ENCODE results near the gene PNMA5. TPM values are rescaled to one million over a fixed set of nuclear protein-coding genes. Genes with fewer than 3 reads are reported as not detected.
"Not testable (repeated sequence)": the region's sequence is repeated elsewhere in the genome, so short reads cannot be mapped to it uniquely, and the experiment has no call there.

PNMA5 gene
- total RNA-seq, 2 donors from 2014 or later: not detected

DNA sequence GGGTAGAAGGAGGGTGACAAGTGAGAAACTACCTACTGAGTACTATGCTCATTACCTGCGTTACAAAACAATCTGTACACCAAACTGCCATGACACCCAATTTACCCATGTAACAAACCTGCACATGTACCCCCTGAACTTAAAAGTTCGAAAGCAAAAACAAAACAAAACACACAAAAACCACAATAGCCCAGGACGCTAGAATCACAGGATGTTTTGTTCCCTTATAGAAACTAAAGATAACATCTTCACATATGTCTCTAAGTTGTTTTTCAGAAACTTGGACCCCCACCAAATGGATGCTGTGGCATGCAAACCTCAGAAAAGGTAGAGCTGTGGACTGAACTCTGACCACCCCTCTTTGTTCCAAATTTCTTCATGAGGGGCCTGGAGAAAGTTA is 25.2 kb upstream of the PNMA5 start:
- H3K4me3 ChIP-seq: no peak overlapping the region
- TF ChIP-seq, protein P1, sequence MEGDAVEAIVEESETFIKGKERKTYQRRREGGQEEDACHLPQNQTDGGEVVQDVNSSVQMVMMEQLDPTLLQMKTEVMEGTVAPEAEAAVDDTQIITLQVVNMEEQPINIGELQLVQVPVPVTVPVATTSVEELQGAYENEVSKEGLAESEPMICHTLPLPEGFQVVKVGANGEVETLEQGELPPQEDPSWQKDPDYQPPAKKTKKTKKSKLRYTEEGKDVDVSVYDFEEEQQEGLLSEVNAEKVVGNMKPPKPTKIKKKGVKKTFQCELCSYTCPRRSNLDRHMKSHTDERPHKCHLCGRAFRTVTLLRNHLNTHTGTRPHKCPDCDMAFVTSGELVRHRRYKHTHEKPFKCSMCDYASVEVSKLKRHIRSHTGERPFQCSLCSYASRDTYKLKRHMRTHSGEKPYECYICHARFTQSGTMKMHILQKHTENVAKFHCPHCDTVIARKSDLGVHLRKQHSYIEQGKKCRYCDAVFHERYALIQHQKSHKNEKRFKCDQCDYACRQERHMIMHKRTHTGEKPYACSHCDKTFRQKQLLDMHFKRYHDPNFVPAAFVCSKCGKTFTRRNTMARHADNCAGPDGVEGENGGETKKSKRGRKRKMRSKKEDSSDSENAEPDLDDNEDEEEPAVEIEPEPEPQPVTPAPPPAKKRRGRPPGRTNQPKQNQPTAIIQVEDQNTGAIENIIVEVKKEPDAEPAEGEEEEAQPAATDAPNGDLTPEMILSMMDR (IDR thresholded peaks at IDR 0.05): no peak
- intact Hi-C loops (cut with DNase I): no loop called here

DNA sequence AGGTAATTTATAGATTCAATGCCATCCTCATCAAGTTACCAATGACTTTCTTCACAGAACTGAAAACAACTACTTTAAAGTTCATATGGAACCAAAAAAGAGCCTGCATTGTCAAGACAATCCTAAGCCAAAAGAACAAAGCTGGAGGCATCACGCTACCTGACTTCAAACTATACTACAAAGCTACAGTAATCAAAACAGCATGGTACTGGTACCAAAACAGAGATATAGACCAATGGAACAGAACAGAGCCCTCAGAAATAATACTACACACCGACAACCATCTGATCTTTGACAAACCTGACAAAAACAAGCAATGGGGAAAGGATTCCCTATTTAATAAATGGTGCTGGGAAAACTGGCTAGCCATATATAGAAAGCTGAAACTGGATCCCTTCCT is 23.3 kb upstream of the PNMA5 start:
- H3K4me1 ChIP-seq; H3K9ac ChIP-seq (ENCODE audit: low read depth in 2 of 2, low read length in 2 of 2); H3K36me3 ChIP-seq; H3K9me3 ChIP-seq; H3K27ac ChIP-seq; intact Hi-C loops (cut with DNase I); H3K4me3 ChIP-seq; DNase-seq; H3K27me3 ChIP-seq: not testable (repeated sequence)

More for the DNA sequence above, 25.2 kb upstream of the PNMA5 start:
- Histone ChIP-seq H3K9ac (ENCODE audit: low read depth in 2 of 2, low read length in 2 of 2) (no peak overlapping the region), H3K27ac (no peak overlapping the region), H3K36me3 (no peaks in the 10 kb centered on the region), H3K4me1 (no peaks in the 10 kb centered on the region), H3K27me3 (peaks cover 2% of the 10 kb centered on the region), H3K9me3 (no peaks in the 10 kb centered on the region)
- no peak for DNase-seq

DNA sequence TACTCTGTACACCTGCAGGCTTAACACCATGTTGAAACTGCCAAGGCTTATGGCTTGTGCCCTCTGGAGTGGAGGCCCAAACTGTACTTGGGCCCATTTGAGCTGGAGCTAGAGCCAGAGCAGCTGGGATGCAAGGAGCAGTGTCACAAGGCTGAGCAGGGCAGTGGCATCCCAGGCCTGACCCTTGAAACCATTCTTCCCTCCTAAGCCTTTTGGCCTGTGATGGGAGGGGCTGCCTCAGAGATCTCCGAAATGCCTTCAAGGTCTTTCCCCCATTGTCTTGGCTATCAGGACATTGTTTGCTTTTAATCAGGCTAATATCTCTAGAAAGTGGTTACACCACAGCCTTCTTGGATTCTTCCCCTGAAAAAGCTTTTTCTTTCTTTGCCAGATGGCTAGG is 10.9 kb upstream of the PNMA5 start:
- intact Hi-C loops (cut with DNase I): no loop called here
- TF ChIP-seq, protein P1 (IDR thresholded peaks at IDR 0.05): no peak
- Histone ChIP-seq H3K9ac (ENCODE audit: low read depth in 2 of 2, low read length in 2 of 2) (no peak overlapping the region), H3K27me3 (no peaks in the 10 kb centered on the region), H3K27ac (no peak overlapping the region), H3K4me1 (no peaks in the 10 kb centered on the region), H3K4me3 (no peak overlapping the region), H3K36me3 (no peaks in the 10 kb centered on the region), H3K9me3 (no peaks in the 10 kb centered on the region)
- no peak for DNase-seq

DNA sequence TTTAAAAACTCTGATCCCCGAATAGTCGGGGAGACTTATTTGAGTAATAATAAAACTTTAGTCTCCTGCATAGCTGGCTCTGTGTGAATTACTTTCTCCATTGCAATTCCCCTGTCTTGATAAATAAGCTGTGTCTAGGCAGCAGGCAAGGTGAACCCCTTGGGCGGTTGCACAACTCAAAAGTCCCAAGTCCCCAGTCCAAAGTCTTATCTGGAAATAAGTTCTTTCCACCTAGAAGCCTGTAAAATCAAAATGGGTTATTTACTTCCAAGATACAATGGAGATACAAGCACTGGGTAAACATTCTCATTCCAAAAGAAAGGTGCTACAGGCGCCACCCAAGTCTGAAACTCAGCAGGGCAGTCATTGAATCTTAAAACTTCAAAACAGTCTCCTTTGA is 10.1 kb upstream of the PNMA5 start:
- no peak overlapping the region for H3K27ac ChIP-seq
- H3K27me3 ChIP-seq: no peaks in the 10 kb centered on the region
- TF ChIP-seq, protein P1 (IDR thresholded peaks at IDR 0.05): no peak
- intact Hi-C loops (cut with DNase I): no loop called here
- no peak overlapping the region for H3K9ac ChIP-seq (ENCODE audit: low read depth in 2 of 2, low read length in 2 of 2)
- H3K36me3 ChIP-seq: no peaks in the 10 kb centered on the region
- no peaks in the 10 kb centered on the region for H3K4me1 ChIP-seq
- H3K9me3 ChIP-seq: no peaks in the 10 kb centered on the region
- no peak for DNase-seq
- no peak overlapping the region for H3K4me3 ChIP-seq

DNA sequence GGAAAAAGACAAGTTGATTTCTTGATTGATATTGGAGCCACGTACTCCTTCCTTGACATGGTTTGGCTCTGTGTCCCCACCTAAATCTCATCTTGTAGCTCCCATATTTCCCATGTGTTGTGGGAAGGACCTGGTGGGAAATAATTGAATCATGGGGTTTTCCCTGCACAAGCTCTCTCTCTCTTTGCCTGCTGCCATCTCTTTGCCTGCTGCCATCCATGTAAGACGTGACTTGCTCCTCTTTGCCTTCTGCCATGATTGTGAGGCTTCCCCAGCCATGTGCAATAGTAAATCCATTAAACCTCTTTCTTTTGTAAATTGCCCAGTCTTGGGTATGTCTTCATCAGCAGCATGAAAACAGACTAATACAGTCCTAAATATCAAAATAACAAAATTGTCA is 8.3 kb upstream of the PNMA5 start:
- H3K9ac ChIP-seq (ENCODE audit: low read depth in 2 of 2, low read length in 2 of 2); intact Hi-C loops (cut with DNase I); H3K27me3 ChIP-seq; H3K27ac ChIP-seq; H3K4me3 ChIP-seq; H3K9me3 ChIP-seq; H3K4me1 ChIP-seq; DNase-seq; H3K36me3 ChIP-seq: not testable (repeated sequence)

DNA sequence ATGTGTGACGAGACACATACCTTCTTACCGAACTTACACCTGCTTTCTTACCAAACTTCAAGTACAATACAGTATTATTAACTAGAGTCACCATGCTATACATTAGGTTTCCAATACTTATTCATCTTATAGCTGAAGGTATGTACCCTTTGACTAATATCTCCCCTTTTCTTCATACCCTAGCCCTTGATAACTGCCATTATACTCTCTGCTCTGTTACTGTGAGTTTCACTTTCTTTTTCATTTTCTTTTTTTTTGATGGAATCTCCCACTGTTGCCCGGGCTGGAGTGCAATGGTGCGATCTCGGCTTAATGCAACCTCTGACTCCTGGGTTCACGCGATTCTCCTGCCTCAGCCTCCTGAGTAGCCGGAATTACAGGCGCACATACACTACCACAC is 3.4 kb upstream of the PNMA5 start:
- DNase-seq: no peak
- Histone ChIP-seq H3K4me1 (no peaks in the 10 kb centered on the region), H3K36me3 (no peaks in the 10 kb centered on the region), H3K27me3 (no peaks in the 10 kb centered on the region), H3K9ac (ENCODE audit: low read depth in 2 of 2, low read length in 2 of 2) (no peak overlapping the region), H3K4me3 (no peak overlapping the region), H3K9me3 (no peaks in the 10 kb centered on the region), H3K27ac (no peak overlapping the region)
- intact Hi-C loops (cut with DNase I): no loop called here
- TF ChIP-seq, protein P1 (IDR thresholded peaks at IDR 0.05): no peak

DNA sequence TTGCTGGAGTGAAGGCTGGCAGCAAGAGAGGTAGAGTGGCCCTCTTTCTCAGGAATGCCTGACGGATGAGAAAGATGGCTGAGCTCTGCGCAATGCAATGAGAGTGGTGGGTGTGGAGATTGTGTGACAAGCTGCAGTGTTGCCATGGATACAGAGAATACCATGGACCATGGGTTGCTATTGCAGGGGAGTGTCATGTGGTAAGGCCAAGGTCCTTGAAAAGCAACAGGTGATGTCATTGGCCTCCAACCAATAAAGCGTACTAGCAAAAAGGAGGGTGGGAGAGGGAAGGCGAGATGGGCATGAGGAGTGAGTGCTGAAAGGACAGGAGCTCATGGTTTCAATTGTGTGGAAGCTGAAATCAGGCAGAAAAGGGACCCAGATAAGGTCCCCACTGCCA is 1.8 kb downstream of the PNMA5 start:
- Histone ChIP-seq H3K9ac (ENCODE audit: low read depth in 2 of 2, low read length in 2 of 2) (no peak overlapping the region), H3K36me3 (no peaks in the 10 kb centered on the region), H3K4me3 (no peak overlapping the region), H3K9me3 (no peaks in the 10 kb centered on the region), H3K27me3 (no peaks in the 10 kb centered on the region), H3K4me1 (no peaks in the 10 kb centered on the region), H3K27ac (no peak overlapping the region)
- DNase-seq: no peak
- intact Hi-C loops (cut with DNase I): no loop called here
- TF ChIP-seq, protein P1 (IDR thresholded peaks at IDR 0.05): no peak

Data from colonic mucosa (tissue), 4 donors.